ENCODE measurements around the gene FAM174B. TPM values are rescaled to one million over a fixed set of nuclear protein-coding genes. Genes with fewer than 3 reads are reported as not detected.
A peak's percentile ranks its signal among the peaks of the same experiment; 100 is the strongest.

Gene FAM174B
- total RNA-seq, 1 donor from 2014 or later: 57.7 TPM

DNA sequence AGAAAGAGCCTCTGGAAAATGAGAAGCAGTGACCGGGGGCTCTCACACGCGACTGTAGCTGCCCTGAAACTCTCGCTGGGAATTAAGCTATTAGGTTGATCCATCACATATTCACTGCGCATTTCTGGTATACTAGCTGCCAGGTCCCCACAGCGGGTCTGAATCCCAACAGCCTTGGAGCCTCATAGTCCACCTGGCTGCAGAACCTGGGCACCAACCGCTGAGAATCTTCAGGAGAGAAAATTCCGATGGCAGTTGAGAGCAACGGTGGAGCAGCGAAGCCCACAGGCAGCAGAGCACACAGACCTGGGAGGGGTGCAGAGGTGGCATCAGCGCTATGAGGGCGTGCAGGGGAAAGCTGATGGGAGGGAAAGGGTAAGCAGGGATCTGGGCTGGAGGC, 75.1 kb downstream of the FAM174B start:
- no peak for TF ChIP-seq CTCF (IDR thresholded peaks at IDR 0.05)
- Histone ChIP-seq H3K27ac (no peak overlapping the region), H3K27me3 (ENCODE audit: low read depth) (no peaks in the 10 kb centered on the region), H3K4me3 (no peak overlapping the region), H3K9me3 (no peaks in the 10 kb centered on the region), H3K36me3 (no peaks in the 10 kb centered on the region), H3K4me1 (no peaks in the 10 kb centered on the region)
- ATAC-seq: no peak
- intact Hi-C loops (cut with DNase I): no loop called here
- DNase-seq: no peak

- Histone ChIP-seq H3K4me3 (no peak overlapping the region), H3K27me3 (ENCODE audit: low read depth) (no peaks in the 10 kb centered on the region), H3K4me1 (no peaks in the 10 kb centered on the region), H3K9me3 (no peaks in the 10 kb centered on the region), H3K36me3 (no peaks in the 10 kb centered on the region), H3K27ac (no peak overlapping the region)
- intact Hi-C loops (cut with DNase I): no loop called here
- no peak for TF ChIP-seq CTCF (IDR thresholded peaks at IDR 0.05)
- ATAC-seq: no peak
- no peak for DNase-seq
Observed at GRCh38 chr15:92579931-92580470, 75.6 kb downstream of the FAM174B start.

GRCh38 chr15:92579486-92579885, 76.1 kb downstream of the FAM174B start:
- no peak for TF ChIP-seq CTCF (IDR thresholded peaks at IDR 0.05)
- no peaks in the 10 kb centered on the region for H3K9me3 ChIP-seq
- DNase-seq: no peak
- no peak overlapping the region for H3K4me3 ChIP-seq
- H3K36me3 ChIP-seq: no peaks in the 10 kb centered on the region
- no peaks in the 10 kb centered on the region for H3K27me3 ChIP-seq (ENCODE audit: low read depth)
- intact Hi-C loops (cut with DNase I): no loop called here
- ATAC-seq: peak in 1 of 2 donors; percentile 17
- H3K27ac ChIP-seq: no peak overlapping the region
- H3K4me1 ChIP-seq: no peaks in the 10 kb centered on the region

GRCh38 chr15:92578096-92578835, 77.3 kb downstream of the FAM174B start:
- Histone ChIP-seq H3K27me3 (ENCODE audit: low read depth) (no peaks in the 10 kb centered on the region), H3K27ac (no peak overlapping the region), H3K9me3 (no peaks in the 10 kb centered on the region), H3K4me1 (no peaks in the 10 kb centered on the region), H3K4me3 (no peak overlapping the region), H3K36me3 (no peaks in the 10 kb centered on the region)
- no peak for DNase-seq
- TF ChIP-seq CTCF (IDR thresholded peaks at IDR 0.05): no peak
- intact Hi-C loops (cut with DNase I): no loop called here
- no peak for ATAC-seq

- Histone ChIP-seq H3K9me3 (no peaks in the 10 kb centered on the region), H3K4me3 (no peak overlapping the region), H3K4me1 (no peaks in the 10 kb centered on the region), H3K36me3 (no peaks in the 10 kb centered on the region), H3K27ac (no peak overlapping the region), H3K27me3 (ENCODE audit: low read depth) (no peaks in the 10 kb centered on the region)
- no peak for TF ChIP-seq CTCF (IDR thresholded peaks at IDR 0.05)
- ATAC-seq: no peak
- intact Hi-C loops (cut with DNase I): no loop called here
- no peak for DNase-seq
Observed at GRCh38 chr15:92576597-92577200, 78.9 kb downstream of the FAM174B start.

All from lower lobe of right lung (tissue), 2 donors.